Activated CD8-positive, alpha-beta T cell treated with anti-CD3 and anti-CD28 coated beads for 36 hours (primary cell): ENCODE data around the gene CIAO2A. TPM values are rescaled to one million over a fixed set of nuclear protein-coding genes. Genes with fewer than 3 reads are reported as not detected.
"Not testable (repeated sequence)": the region's sequence is repeated elsewhere in the genome, so short reads cannot be mapped to it uniquely, and the experiment has no call there.

Source experiments
- ATAC-seq: fragments of 200-7000 bp; cut with Tn5 transposase; one replicate; pipeline ENCODE4 v1.10.0; 2021; ENCODE audit warnings: mild to moderate bottlenecking, moderate library complexity
- CTCF ChIA-PET: fragments of 350-600 bp; sonication (Branson Sonifier 250); formaldehyde crosslinking; loops from one replicate; lab custom pipeline; 2021; ENCODE audit warnings: antibody characterized with exemption; lab: Charles Lee
- POLR2A ChIA-PET: fragments of 350-600 bp; sonication (Branson Sonifier 250); formaldehyde crosslinking; loops from one replicate; lab custom pipeline; 2021; ENCODE audit warnings: antibody characterized with exemption; lab: Charles Lee
- DNase-seq: peaks from one replicate; pipeline ENCODE4 v3.0.0-alpha.2; 2020
- H3K27ac Mint-ChIP-seq: one replicate; pipeline ENCODE4 v1.8.0; 2021; ENCODE audit warnings: mild to moderate bottlenecking, mixed read lengths
- H3K27me3 Mint-ChIP-seq: one replicate; pipeline ENCODE4 v1.8.0; 2021; ENCODE audit warnings: mixed read lengths
- H3K36me3 Mint-ChIP-seq: one replicate; pipeline ENCODE4 v1.8.0; 2021; ENCODE audit warnings: low read depth, mixed read lengths
- H3K4me1 Mint-ChIP-seq: one replicate; pipeline ENCODE4 v1.8.0; 2021; ENCODE audit warnings: low read depth, mixed read lengths
- H3K4me3 Mint-ChIP-seq: one replicate; pipeline ENCODE4 v1.8.0; 2021; ENCODE audit warnings: mild to moderate bottlenecking, moderate library complexity, mixed read lengths
- H3K9me3 Mint-ChIP-seq: one replicate; pipeline ENCODE4 v1.8.0; 2021; ENCODE audit warnings: mixed read lengths
- CTCF ChIP-seq: fragments of 200-600 bp; IDR thresholded peaks from one replicate; pipeline ENCODE4 v1.8.0; 2022; ENCODE audit warnings: antibody characterized with exemption, mild to moderate bottlenecking
- intact Hi-C: fragments of 100-400 bp; cut with micrococcal nuclease; formaldehyde crosslinking; loops from one replicate; pipeline ENCODE4 v1.10.0; 2022
- total RNA-seq, 2 experiments: library from RNA; stranded (reverse); gene quantifications; one replicate each; pipeline ENCODE4 v1.2.3, GENCODE V29; 2021

The CIAO2A gene
- total RNA-seq, 2 experiments from 2014 or later: 88.3 to 99.4 TPM

GRCh38 chr15:64092075-64092820, 1.4 kb downstream of the CIAO2A start:
- Mint-ChIP-seq H3K27me3 (no peaks in the 10 kb centered on the region), H3K27ac (peak overlapping the region; percentile 97), H3K4me3 (peak overlapping the region; percentile 91), H3K9me3 (no peaks in the 10 kb centered on the region), H3K36me3 (peaks cover 35% of the 10 kb centered on the region), H3K4me1 (peaks cover 36% of the 10 kb centered on the region)
- DNase-seq (no peak), ATAC-seq (no peak)
- ChIA-PET POLR2A (interaction anchor here (0.6 to 1.5 kb wide), 5 partner anchors 9 to 343 kb away, joined by 3 to 6 read pairs (median 3); partner anchors contain the start of gene PPIB), CTCF (interaction anchor here (1.4 to 5.4 kb wide), 3 partner anchors 24 to 482 kb away, joined by 3 to 24 read pairs (median 13); partner anchors contain the start of gene SNX22)
- intact Hi-C loops: no loop called here
- peak; percentile 29 for TF ChIP-seq CTCF

- Mint-ChIP-seq H3K27ac (no peak overlapping the region), H3K36me3 (peaks cover 37% of the 10 kb centered on the region), H3K4me1 (peaks cover 29% of the 10 kb centered on the region), H3K4me3 (no peak overlapping the region), H3K27me3 (no peaks in the 10 kb centered on the region), H3K9me3 (no peaks in the 10 kb centered on the region)
- intact Hi-C loops: no loop called here
- ChIA-PET POLR2A (no interaction called here), CTCF (interaction anchor here (0.9 to 5.4 kb wide), 3 partner anchors 22 to 338 kb away, joined by 3 to 24 read pairs (median 3); no protein-coding TSS in a partner anchor)
- no peak for ATAC-seq
- DNase-seq: no peak
- no peak for TF ChIP-seq CTCF
These were observed 3.1 kb downstream of the CIAO2A start for GRCh38 chr15:64090527-64090926.

- no peak for ATAC-seq
- Mint-ChIP-seq H3K4me1 (peaks cover 21% of the 10 kb centered on the region), H3K36me3 (peaks cover 37% of the 10 kb centered on the region), H3K4me3 (no peak overlapping the region), H3K9me3 (no peaks in the 10 kb centered on the region), H3K27ac (no peak overlapping the region), H3K27me3 (no peaks in the 10 kb centered on the region)
- DNase-seq: no peak
- POLR2A ChIA-PET: no interaction called here
- intact Hi-C loops: no loop called here
- no peak for TF ChIP-seq CTCF
- CTCF ChIA-PET: interaction anchor here (0.6 to 5.4 kb wide), 3 partner anchors 22 to 338 kb away, joined by 3 to 24 read pairs (median 3); no protein-coding TSS in a partner anchor
These were observed 3.9 kb downstream of the CIAO2A start for GRCh38 chr15:64089543-64090280.

- ChIA-PET POLR2A (interaction anchor here (0.8 kb wide), 1 partner anchor 10 kb away, joined by 3 read pairs; no protein-coding TSS in a partner anchor), CTCF (interaction anchor here (1.4 kb wide), 1 partner anchor 330 kb away, joined by 3 read pairs; no protein-coding TSS in a partner anchor)
- no peak overlapping the region for H3K4me3 Mint-ChIP-seq
- no peak overlapping the region for H3K27ac Mint-ChIP-seq
- ATAC-seq (no peak), DNase-seq (no peak)
- no peaks in the 10 kb centered on the region for H3K9me3 Mint-ChIP-seq
- intact Hi-C loops: no loop called here
- H3K4me1 Mint-ChIP-seq: no peaks in the 10 kb centered on the region
- TF ChIP-seq CTCF: no peak
- no peaks in the 10 kb centered on the region for H3K27me3 Mint-ChIP-seq
- H3K36me3 Mint-ChIP-seq: peaks cover 11% of the 10 kb centered on the region
These were observed 10.9 kb downstream of the CIAO2A start for GRCh38 chr15:64082757-64083156.

GRCh38 chr15:64073496-64073895, 20.1 kb downstream of the CIAO2A start:
- H3K4me1 Mint-ChIP-seq, H3K9me3 Mint-ChIP-seq, intact Hi-C loops, H3K4me3 Mint-ChIP-seq, DNase-seq, H3K36me3 Mint-ChIP-seq, ATAC-seq, H3K27ac Mint-ChIP-seq, H3K27me3 Mint-ChIP-seq, POLR2A ChIA-PET: not testable (repeated sequence)
- CTCF ChIA-PET: interaction anchor here (1.9 kb wide), 1 partner anchor 463 kb away, joined by 5 read pairs; no protein-coding TSS in a partner anchor
